C4-2B (cell line): Measurements from ENCODE around the gene KCNQ1.

Experiments
- H3K27ac ChIP-seq: fragments of 450-650 bp; 2 replicates; pipeline ENCODE4 v1.5.1; 2017
- CTCF ChIP-seq: fragments of 450-650 bp; conservative IDR thresholded peaks from 2 replicates; pipeline ENCODE4 v1.5.1; 2017; ENCODE audit warnings: mild to moderate bottlenecking
- ZFX ChIP-seq: fragments of 450-650 bp; IDR thresholded peaks from 2 replicates; pipeline ENCODE4 v1.6.1; 2017

KCNQ1 gene

GRCh38 chr11:2870969-2871680 is 426.3 kb downstream of the KCNQ1 start:
- no peak for TF ChIP-seq CTCF
- TF ChIP-seq ZFX = no peak
- H3K27ac ChIP-seq = no peak overlapping the region

GRCh38 chr11:2874963-2875362 is 430.2 kb downstream of the KCNQ1 start:
- TF ChIP-seq ZFX = no peak
- TF ChIP-seq CTCF = no peak
- H3K27ac ChIP-seq = no peak overlapping the region

GRCh38 chr11:2877474-2877873 is 432.7 kb downstream of the KCNQ1 start:
- H3K27ac ChIP-seq = no peak overlapping the region
- TF ChIP-seq ZFX = no peak
- TF ChIP-seq CTCF = no peak

- H3K27ac ChIP-seq = no peak overlapping the region
- no peak for TF ChIP-seq CTCF
- no peak for TF ChIP-seq ZFX
Observed at GRCh38 chr11:2878782-2879181, 434.0 kb downstream of the KCNQ1 start.

GRCh38 chr11:2880646-2881045 is 435.8 kb downstream of the KCNQ1 start:
- no peak for TF ChIP-seq CTCF
- TF ChIP-seq ZFX = no peak
- no peak overlapping the region for H3K27ac ChIP-seq

- TF ChIP-seq CTCF (no peak), ZFX (no peak)
Observed at GRCh38 chr11:2881076-2881980, 436.5 kb downstream of the KCNQ1 start.

GRCh38 chr11:2881981-2882375 is 437.2 kb downstream of the KCNQ1 start:
- no peak for TF ChIP-seq CTCF
- no peak for TF ChIP-seq ZFX
- no peak overlapping the region for H3K27ac ChIP-seq

More at GRCh38 chr11:2881076-2881980, 436.5 kb downstream of the KCNQ1 start:
- H3K27ac ChIP-seq = no peak overlapping the region
